ENCODE data around the gene SPANXA2. TPM values are rescaled to one million over a fixed set of nuclear protein-coding genes. Genes with fewer than 3 reads are reported as not detected.

The SPANXA2 gene
- total and polyA plus RNA-seq, 10 of the 15 experiments (the other 5 are each of a cell fraction or from before 2014, with no cell fraction given): 0.16 TPM; not detected in 9

DNA sequence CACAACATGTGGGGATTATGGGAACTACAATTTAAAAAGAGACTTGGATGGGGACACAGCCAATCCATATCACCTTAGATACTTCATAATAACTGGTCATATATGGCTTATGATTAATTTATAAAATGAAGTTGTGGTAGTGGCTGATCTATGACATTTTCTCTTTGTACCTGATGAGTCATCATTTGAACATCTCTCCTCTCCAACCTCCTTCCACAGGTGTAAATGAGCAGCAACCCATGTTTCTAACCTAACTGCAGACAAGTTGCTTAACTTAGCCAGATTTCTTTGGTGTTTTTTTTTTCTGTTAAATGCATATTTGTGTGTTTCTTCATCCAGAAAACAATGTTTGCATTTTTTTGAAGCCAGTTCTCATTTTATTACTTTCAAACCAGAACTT is 42.6 kb downstream of the SPANXA2 start:
- no TSS peak for BruUV-seq (replicated peaks)
- Histone ChIP-seq H3K9ac (ENCODE audit: control insufficient read depth, insufficient read depth, low read length) (no peak overlapping the region), H3K27me3 (replicated peaks in 1 of 2; ENCODE audit: control insufficient read depth in 2 of 2, insufficient read depth in 2 of 2, low read length in 1 of 2) (no peaks in the 10 kb centered on the region), H3K79me2 (ENCODE audit: control insufficient read depth, insufficient read depth, low read length) (no peaks in the 10 kb centered on the region), H3K36me3 (ENCODE audit: control insufficient read depth in 2 of 2, insufficient read depth in 2 of 2, low read length in 1 of 2) (no peaks in the 10 kb centered on the region), H3K4me3 (no peak overlapping the region), H3K4me1 (ENCODE audit: control insufficient read depth, insufficient read depth, low read length) (no peaks in the 10 kb centered on the region), H3K27ac (ENCODE audit: control insufficient read depth, insufficient read depth) (no peak overlapping the region), H4K20me1 (ENCODE audit: control insufficient read depth, insufficient read depth) (no peaks in the 10 kb centered on the region), H2AFZ (ENCODE audit: control insufficient read depth, low read depth, low read length) (no peak overlapping the region), H3K9me3 (replicated peaks; ENCODE audit: control insufficient read depth, insufficient read depth, low read length) (no peaks in the 10 kb centered on the region), H3K4me2 (ENCODE audit: control insufficient read depth, insufficient read depth) (no peak overlapping the region)
- CTCF ChIA-PET: no interaction called here
- intact Hi-C loops (cut with micrococcal nuclease; ENCODE audit: unreplicated experiment): no loop called here
- POLR2A ChIA-PET: no interaction called here
- ATAC-seq (no peak), FAIRE-seq (no peak), DNase-seq (ENCODE audit: low read depth, low spot score) (no peak)
- SMC1A ChIA-PET (ENCODE audit: uncharacterized antibody, unreplicated experiment): no interaction called here
- RAD21 ChIA-PET (ENCODE audit: unreplicated experiment): no interaction called here
- in situ Hi-C loops (cut with MboI): no loop called here
- TF ChIP-seq RB1 (IDR thresholded peaks at IDR 0.05; ENCODE audit: borderline replicate concordance) (no peak), ZNF274 (IDR thresholded peaks at IDR 0.05; ENCODE audit: insufficient read depth, insufficient read length) (no peak), ZZZ3 (IDR thresholded peaks at IDR 0.05; ENCODE audit: control insufficient read depth, insufficient read length, low read depth) (no peak), NR2C1 (IDR thresholded peaks at IDR 0.05) (no peak), ZBED1 (IDR thresholded peaks at IDR 0.05; ENCODE audit: borderline replicate concordance) (no peak)
- TF ChIP-seq, protein P1, sequence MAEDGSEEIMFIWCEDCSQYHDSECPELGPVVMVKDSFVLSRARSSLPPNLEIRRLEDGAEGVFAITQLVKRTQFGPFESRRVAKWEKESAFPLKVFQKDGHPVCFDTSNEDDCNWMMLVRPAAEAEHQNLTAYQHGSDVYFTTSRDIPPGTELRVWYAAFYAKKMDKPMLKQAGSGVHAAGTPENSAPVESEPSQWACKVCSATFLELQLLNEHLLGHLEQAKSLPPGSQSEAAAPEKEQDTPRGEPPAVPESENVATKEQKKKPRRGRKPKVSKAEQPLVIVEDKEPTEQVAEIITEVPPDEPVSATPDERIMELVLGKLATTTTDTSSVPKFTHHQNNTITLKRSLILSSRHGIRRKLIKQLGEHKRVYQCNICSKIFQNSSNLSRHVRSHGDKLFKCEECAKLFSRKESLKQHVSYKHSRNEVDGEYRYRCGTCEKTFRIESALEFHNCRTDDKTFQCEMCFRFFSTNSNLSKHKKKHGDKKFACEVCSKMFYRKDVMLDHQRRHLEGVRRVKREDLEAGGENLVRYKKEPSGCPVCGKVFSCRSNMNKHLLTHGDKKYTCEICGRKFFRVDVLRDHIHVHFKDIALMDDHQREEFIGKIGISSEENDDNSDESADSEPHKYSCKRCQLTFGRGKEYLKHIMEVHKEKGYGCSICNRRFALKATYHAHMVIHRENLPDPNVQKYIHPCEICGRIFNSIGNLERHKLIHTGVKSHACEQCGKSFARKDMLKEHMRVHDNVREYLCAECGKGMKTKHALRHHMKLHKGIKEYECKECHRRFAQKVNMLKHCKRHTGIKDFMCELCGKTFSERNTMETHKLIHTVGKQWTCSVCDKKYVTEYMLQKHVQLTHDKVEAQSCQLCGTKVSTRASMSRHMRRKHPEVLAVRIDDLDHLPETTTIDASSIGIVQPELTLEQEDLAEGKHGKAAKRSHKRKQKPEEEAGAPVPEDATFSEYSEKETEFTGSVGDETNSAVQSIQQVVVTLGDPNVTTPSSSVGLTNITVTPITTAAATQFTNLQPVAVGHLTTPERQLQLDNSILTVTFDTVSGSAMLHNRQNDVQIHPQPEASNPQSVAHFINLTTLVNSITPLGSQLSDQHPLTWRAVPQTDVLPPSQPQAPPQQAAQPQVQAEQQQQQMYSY (CRISPR knock-in tag; IDR thresholded peaks at IDR 0.05): no peak

Data from GM12878 (cell line).